WTC11 (cell line): ENCODE results near the gene AMER3. TPM values are rescaled to one million over a fixed set of nuclear protein-coding genes. Genes with fewer than 3 reads are reported as not detected.

Experiments
- ATF1 ChIP-seq: sonication (generic); formaldehyde crosslinking; IDR thresholded peaks from 2 replicates; pipeline ENCODE4 v1.8.1; 2023; ENCODE audit warnings: mild to moderate bottlenecking, moderate library complexity, missing genetic modification reagents
- CREM ChIP-seq: sonication (generic); formaldehyde crosslinking; IDR thresholded peaks from 2 replicates; pipeline ENCODE4 v1.8.1; 2022; ENCODE audit warnings: mild to moderate bottlenecking, missing genetic modification reagents, moderate library complexity
- ELF4 ChIP-seq: sonication (generic); formaldehyde crosslinking; IDR thresholded peaks from 2 replicates; pipeline ENCODE4 v1.8.1; 2022; ENCODE audit warnings: low read depth, mild to moderate bottlenecking, moderate library complexity, missing genetic modification reagents
- FOXJ3 ChIP-seq: sonication (generic); formaldehyde crosslinking; IDR thresholded peaks from 2 replicates; pipeline ENCODE4 v1.9.0; 2021; ENCODE audit warnings: missing genetic modification reagents, mild to moderate bottlenecking, borderline replicate concordance
- FOXP1 ChIP-seq: sonication (generic); formaldehyde crosslinking; IDR thresholded peaks from 2 replicates; pipeline ENCODE4 v1.8.0; 2022; ENCODE audit warnings: missing genetic modification reagents, mild to moderate bottlenecking, moderate library complexity, borderline replicate concordance
- GABPB1 ChIP-seq: sonication (generic); formaldehyde crosslinking; IDR thresholded peaks from 2 replicates; pipeline ENCODE4 v1.8.1; 2023; ENCODE audit warnings: mild to moderate bottlenecking, missing genetic modification reagents
- JAZF1 ChIP-seq: fragments of 250-450 bp; sonication (Bioruptor Pico); IDR thresholded peaks from 2 replicates; pipeline ENCODE4 v1.9.0; 2021; ENCODE audit warnings: moderate library complexity, mild to moderate bottlenecking, inconsistent platforms
- JUN ChIP-seq: sonication (generic); formaldehyde crosslinking; IDR thresholded peaks from 2 replicates; pipeline ENCODE4 v1.8.0; 2023; ENCODE audit warnings: mild to moderate bottlenecking, missing genetic modification reagents
- MXD4 ChIP-seq: fragments of 250-450 bp; sonication (Bioruptor Pico); IDR thresholded peaks from 2 replicates; pipeline ENCODE4 v1.8.0; 2021; ENCODE audit warnings: mild to moderate bottlenecking, moderate library complexity, borderline replicate concordance
- NFATC4 ChIP-seq: fragments of 250-450 bp; sonication (Bioruptor Pico); IDR thresholded peaks from 2 replicates; pipeline ENCODE4 v1.9.0; 2021; ENCODE audit warnings: mild to moderate bottlenecking
- NFE2L1 ChIP-seq: sonication (generic); formaldehyde crosslinking; IDR thresholded peaks from 2 replicates; pipeline ENCODE4 v1.8.1; 2023; ENCODE audit warnings: missing genetic modification reagents
- NR1H2 ChIP-seq: sonication (generic); formaldehyde crosslinking; IDR thresholded peaks from 2 replicates; pipeline ENCODE4 v1.9.0; 2021; ENCODE audit warnings: mild to moderate bottlenecking, moderate library complexity, missing genetic modification reagents
- NR2C2 ChIP-seq: sonication (generic); formaldehyde crosslinking; IDR thresholded peaks from 2 replicates; pipeline ENCODE4 v1.8.0; 2022; ENCODE audit warnings: mild to moderate bottlenecking, missing genetic modification reagents
- NR3C1 ChIP-seq: sonication (generic); formaldehyde crosslinking; conservative IDR thresholded peaks from 2 replicates; pipeline ENCODE4 v1.8.1; 2023; ENCODE audit warnings: low read depth, mild to moderate bottlenecking, missing genetic modification reagents
- OVOL2 ChIP-seq: fragments of 250-450 bp; sonication (Bioruptor Pico); IDR thresholded peaks from 2 replicates; pipeline ENCODE4 v1.9.0; 2021; ENCODE audit warnings: mild to moderate bottlenecking, borderline replicate concordance
- RELA ChIP-seq: sonication (generic); formaldehyde crosslinking; IDR thresholded peaks from 2 replicates; pipeline ENCODE4 v1.8.1; 2022; ENCODE audit warnings: missing genetic modification reagents, mild to moderate bottlenecking, borderline replicate concordance
- SMAD3 ChIP-seq: sonication (generic); formaldehyde crosslinking; IDR thresholded peaks from 2 replicates; pipeline ENCODE4 v1.8.0; 2022; ENCODE audit warnings: missing genetic modification reagents, mild to moderate bottlenecking, borderline replicate concordance
- SOX15 ChIP-seq: fragments of 250-450 bp; sonication (Bioruptor Pico); IDR thresholded peaks from 2 replicates; pipeline ENCODE4 v1.9.0; 2021; ENCODE audit warnings: mild to moderate bottlenecking
- SP1 ChIP-seq: sonication (generic); formaldehyde crosslinking; conservative IDR thresholded peaks from 2 replicates; pipeline ENCODE4 v1.8.1; 2022; ENCODE audit warnings: missing genetic modification reagents
- TCF7 ChIP-seq: sonication (generic); formaldehyde crosslinking; IDR thresholded peaks from 2 replicates; pipeline ENCODE4 v1.8.0; 2022; ENCODE audit warnings: mild to moderate bottlenecking, low read depth, missing genetic modification reagents, moderate library complexity
- ZBTB21 ChIP-seq: sonication (generic); formaldehyde crosslinking; IDR thresholded peaks from 2 replicates; pipeline ENCODE4 v1.8.1; 2023; ENCODE audit warnings: mild to moderate bottlenecking, missing genetic modification reagents, borderline replicate concordance
- ZNF423 ChIP-seq: fragments of 250-450 bp; sonication (Bioruptor Pico); IDR thresholded peaks from 2 replicates; pipeline ENCODE4 v2.1.2; 2022; ENCODE audit warnings: mild to moderate bottlenecking, moderate library complexity
- ZNF671 ChIP-seq: fragments of 250-450 bp; sonication (Bioruptor Pico); IDR thresholded peaks from 2 replicates; pipeline ENCODE4 v1.8.0; 2021; ENCODE audit warnings: mild to moderate bottlenecking
- total RNA-seq: library from RNA; stranded (reverse); gene quantifications from 3 replicates; pipeline ENCODE4 v1.2.3, GENCODE V29; 2021
- TF ChIP-seq, protein P1 (sequence below): sonication (generic); formaldehyde crosslinking; IDR thresholded peaks from 2 replicates; pipeline ENCODE4 v1.8.1; 2023; ENCODE audit warnings: mild to moderate bottlenecking, missing genetic modification reagents, moderate library complexity
- TF ChIP-seq, protein P2 (sequence below): fragments of 250-450 bp; sonication (Bioruptor Pico); IDR thresholded peaks from 2 replicates; pipeline ENCODE4 v2.1.2; 2022; ENCODE audit warnings: mild to moderate bottlenecking, moderate library complexity
- TF ChIP-seq, protein P3 (sequence below): sonication (generic); formaldehyde crosslinking; IDR thresholded peaks from 2 replicates; pipeline ENCODE4 v1.8.1; 2023; ENCODE audit warnings: mild to moderate bottlenecking, missing genetic modification reagents
- TF ChIP-seq, protein P4 (sequence below): sonication (generic); formaldehyde crosslinking; conservative IDR thresholded peaks from 2 replicates; pipeline ENCODE4 v1.8.1; 2022; ENCODE audit warnings: mild to moderate bottlenecking, missing genetic modification reagents
- TF ChIP-seq, protein P5 (sequence below): sonication (generic); formaldehyde crosslinking; IDR thresholded peaks from 2 replicates; pipeline ENCODE4 v1.8.1; 2023; ENCODE audit warnings: mild to moderate bottlenecking, missing genetic modification reagents, moderate library complexity
- TF ChIP-seq, protein P6 (sequence below): fragments of 250-450 bp; sonication (Bioruptor Pico); IDR thresholded peaks from 2 replicates; pipeline ENCODE4 v1.9.0; 2021; ENCODE audit warnings: moderate library complexity, mild to moderate bottlenecking, inconsistent platforms, borderline replicate concordance
- TF ChIP-seq, protein P7 (sequence below): sonication (generic); formaldehyde crosslinking; IDR thresholded peaks from 2 replicates; pipeline ENCODE4 v1.8.0; 2022; ENCODE audit warnings: mild to moderate bottlenecking, missing genetic modification reagents
- TF ChIP-seq, protein P8 (sequence below): sonication (generic); formaldehyde crosslinking; IDR thresholded peaks from 2 replicates; pipeline ENCODE4 v1.8.1; 2023; ENCODE audit warnings: mild to moderate bottlenecking, missing genetic modification reagents

The AMER3 gene
- total RNA-seq, 1 experiment from 2014 or later, result 0.13 TPM

DNA sequence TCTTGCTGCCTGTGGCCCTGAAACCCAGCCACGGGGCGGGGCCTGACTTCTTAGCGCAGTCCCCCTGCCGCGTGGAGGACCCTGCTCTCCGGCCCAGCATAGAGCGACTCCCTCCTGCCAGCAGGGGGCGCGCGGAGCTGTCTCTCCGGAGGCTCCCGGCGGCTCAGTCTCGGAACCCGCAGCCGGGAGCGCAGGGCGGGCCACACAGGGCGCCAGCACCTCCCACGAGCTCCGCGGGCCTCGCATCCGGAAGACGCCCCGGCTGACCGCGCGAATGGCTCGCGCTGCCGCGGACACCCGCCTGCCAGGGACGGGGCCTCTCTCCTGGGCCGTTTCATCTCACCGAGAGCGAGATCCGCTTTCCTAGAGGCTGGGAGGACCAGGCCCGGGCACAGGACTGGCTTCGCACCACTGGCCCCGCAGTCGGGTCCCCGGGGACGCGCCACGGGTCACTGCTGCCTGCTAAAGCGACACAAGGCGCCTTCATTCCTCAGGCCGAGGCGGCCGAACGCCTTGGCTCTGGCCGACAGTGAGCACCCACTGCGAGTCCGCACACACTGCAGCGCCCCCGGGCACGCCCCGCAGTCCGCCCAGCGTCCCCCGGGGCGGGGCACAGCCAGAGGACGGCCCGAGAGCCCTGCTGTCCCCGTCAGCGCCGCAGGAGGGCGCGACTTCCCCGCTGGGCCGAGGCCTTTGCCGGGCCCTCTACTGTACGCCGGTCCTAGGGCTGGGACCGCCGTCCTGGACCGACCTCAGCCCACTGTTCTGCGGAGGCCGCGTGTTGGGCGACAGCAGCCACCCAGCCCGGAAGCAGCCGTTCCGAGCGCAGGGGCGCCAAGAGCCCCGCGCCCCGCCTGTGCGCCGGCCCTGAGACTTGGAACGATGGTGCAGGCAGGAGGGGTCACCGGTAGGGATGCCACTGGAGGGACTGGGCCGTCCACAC is 42.4 kb downstream of the AMER3 start (continued):
- TF ChIP-seq TCF7 (CRISPR knock-in tag) (no peak), ZNF671 (no peak), NR2C2 (no peak), ATF1 (CRISPR knock-in tag) (no peak), MXD4 (no peak), JAZF1 (no peak), NR1H2 (CRISPR knock-in tag) (no peak), NFATC4 (CRISPR knock-in tag) (no peak), ZBTB21 (CRISPR knock-in tag) (no peak), NFE2L1 (CRISPR knock-in tag) (no peak), NR3C1 (CRISPR knock-in tag) (no peak), SP1 (no peak; the same call in 1 of the 2 replicates), SMAD3 (no peak), FOXJ3 (no peak), FOXP1 (CRISPR knock-in tag) (no peak), JUN (CRISPR knock-in tag) (no peak), ZNF423 (CRISPR knock-in tag) (peak; percentile 92), GABPB1 (CRISPR knock-in tag) (no peak; the same call in 1 of the 2 replicates), CREM (peak; percentile 60; the same call in 1 of the 2 replicates), OVOL2 (CRISPR knock-in tag) (no peak), RELA (no peak), ELF4 (CRISPR knock-in tag) (0 out of 2 replicates have a peak, but pooled peaks have one; percentile 41), SOX15 (CRISPR knock-in tag) (no peak)
- TF ChIP-seq, protein P1, sequence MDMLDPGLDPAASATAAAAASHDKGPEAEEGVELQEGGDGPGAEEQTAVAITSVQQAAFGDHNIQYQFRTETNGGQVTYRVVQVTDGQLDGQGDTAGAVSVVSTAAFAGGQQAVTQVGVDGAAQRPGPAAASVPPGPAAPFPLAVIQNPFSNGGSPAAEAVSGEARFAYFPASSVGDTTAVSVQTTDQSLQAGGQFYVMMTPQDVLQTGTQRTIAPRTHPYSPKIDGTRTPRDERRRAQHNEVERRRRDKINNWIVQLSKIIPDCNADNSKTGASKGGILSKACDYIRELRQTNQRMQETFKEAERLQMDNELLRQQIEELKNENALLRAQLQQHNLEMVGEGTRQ (CRISPR knock-in tag), result no peak; the same call in 1 of the 2 replicates
- TF ChIP-seq, protein P2, sequence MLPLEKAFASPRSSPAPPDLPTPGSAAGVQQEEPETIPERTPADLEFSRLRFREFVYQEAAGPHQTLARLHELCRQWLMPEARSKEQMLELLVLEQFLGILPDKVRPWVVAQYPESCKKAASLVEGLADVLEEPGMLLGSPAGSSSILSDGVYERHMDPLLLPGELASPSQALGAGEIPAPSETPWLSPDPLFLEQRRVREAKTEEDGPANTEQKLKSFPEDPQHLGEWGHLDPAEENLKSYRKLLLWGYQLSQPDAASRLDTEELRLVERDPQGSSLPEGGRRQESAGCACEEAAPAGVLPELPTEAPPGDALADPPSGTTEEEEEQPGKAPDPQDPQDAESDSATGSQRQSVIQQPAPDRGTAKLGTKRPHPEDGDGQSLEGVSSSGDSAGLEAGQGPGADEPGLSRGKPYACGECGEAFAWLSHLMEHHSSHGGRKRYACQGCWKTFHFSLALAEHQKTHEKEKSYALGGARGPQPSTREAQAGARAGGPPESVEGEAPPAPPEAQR (CRISPR knock-in tag), result no peak
- TF ChIP-seq, protein P3, sequence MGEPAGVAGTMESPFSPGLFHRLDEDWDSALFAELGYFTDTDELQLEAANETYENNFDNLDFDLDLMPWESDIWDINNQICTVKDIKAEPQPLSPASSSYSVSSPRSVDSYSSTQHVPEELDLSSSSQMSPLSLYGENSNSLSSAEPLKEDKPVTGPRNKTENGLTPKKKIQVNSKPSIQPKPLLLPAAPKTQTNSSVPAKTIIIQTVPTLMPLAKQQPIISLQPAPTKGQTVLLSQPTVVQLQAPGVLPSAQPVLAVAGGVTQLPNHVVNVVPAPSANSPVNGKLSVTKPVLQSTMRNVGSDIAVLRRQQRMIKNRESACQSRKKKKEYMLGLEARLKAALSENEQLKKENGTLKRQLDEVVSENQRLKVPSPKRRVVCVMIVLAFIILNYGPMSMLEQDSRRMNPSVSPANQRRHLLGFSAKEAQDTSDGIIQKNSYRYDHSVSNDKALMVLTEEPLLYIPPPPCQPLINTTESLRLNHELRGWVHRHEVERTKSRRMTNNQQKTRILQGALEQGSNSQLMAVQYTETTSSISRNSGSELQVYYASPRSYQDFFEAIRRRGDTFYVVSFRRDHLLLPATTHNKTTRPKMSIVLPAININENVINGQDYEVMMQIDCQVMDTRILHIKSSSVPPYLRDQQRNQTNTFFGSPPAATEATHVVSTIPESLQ (CRISPR knock-in tag), result no peak
- TF ChIP-seq, protein P4, sequence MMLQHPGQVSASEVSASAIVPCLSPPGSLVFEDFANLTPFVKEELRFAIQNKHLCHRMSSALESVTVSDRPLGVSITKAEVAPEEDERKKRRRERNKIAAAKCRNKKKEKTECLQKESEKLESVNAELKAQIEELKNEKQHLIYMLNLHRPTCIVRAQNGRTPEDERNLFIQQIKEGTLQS (CRISPR knock-in tag), result no peak
- TF ChIP-seq, protein P5, sequence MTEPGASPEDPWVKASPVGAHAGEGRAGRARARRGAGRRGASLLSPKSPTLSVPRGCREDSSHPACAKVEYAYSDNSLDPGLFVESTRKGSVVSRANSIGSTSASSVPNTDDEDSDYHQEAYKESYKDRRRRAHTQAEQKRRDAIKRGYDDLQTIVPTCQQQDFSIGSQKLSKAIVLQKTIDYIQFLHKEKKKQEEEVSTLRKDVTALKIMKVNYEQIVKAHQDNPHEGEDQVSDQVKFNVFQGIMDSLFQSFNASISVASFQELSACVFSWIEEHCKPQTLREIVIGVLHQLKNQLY (CRISPR knock-in tag), result no peak
- TF ChIP-seq, protein P6, sequence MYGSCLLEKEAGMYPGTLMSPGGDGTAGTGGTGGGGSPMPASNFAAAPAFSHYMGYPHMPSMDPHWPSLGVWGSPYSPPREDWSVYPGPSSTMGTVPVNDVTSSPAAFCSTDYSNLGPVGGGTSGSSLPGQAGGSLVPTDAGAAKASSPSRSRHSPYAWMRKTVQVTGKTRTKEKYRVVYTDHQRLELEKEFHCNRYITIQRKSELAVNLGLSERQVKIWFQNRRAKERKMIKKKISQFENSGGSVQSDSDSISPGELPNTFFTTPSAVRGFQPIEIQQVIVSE, result no peak
- TF ChIP-seq, protein P7, sequence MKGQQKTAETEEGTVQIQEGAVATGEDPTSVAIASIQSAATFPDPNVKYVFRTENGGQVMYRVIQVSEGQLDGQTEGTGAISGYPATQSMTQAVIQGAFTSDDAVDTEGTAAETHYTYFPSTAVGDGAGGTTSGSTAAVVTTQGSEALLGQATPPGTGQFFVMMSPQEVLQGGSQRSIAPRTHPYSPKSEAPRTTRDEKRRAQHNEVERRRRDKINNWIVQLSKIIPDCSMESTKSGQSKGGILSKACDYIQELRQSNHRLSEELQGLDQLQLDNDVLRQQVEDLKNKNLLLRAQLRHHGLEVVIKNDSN, result peak; percentile 6; the same call in 1 of the 2 replicates
- TF ChIP-seq, protein P8, sequence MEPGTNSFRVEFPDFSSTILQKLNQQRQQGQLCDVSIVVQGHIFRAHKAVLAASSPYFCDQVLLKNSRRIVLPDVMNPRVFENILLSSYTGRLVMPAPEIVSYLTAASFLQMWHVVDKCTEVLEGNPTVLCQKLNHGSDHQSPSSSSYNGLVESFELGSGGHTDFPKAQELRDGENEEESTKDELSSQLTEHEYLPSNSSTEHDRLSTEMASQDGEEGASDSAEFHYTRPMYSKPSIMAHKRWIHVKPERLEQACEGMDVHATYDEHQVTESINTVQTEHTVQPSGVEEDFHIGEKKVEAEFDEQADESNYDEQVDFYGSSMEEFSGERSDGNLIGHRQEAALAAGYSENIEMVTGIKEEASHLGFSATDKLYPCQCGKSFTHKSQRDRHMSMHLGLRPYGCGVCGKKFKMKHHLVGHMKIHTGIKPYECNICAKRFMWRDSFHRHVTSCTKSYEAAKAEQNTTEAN (CRISPR knock-in tag), result no peak
